ENCODE data around the gene R3HDM1.
"Not testable (repeated sequence)": the region's sequence is repeated elsewhere in the genome, so short reads cannot be mapped to it uniquely, and the experiment has no call there.

DNA sequence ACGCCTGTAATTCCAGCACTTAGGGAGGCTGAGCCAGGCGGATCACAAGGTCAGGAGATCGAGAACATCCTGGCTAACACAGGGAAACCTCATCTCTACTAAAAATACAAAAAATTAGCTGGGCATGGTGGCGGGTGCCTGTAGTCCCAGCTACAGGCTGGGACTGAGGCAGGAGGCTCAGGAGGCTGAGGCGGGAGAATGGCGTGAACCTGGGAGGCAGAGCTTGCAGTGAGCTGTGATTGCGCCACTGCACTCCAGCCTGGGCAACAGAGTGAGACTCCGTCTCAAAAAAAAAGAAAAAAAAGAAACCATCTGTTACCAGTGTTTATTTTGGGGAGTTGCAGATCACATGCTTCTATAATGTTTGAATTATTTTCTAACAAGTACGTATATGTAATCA lies 183.8 kb downstream of the R3HDM1 start:
- TF ChIP-seq SUZ12 (IDR thresholded peaks at IDR 0.05; ENCODE audit: extremely low read depth, insufficient read depth, insufficient read length); ZNF274 (IDR thresholded peaks at IDR 0.05; ENCODE audit: low read depth, low read length); YY1 (IDR thresholded peaks at IDR 0.05; ENCODE audit: insufficient read depth, insufficient read length): not testable (repeated sequence)

All from NT2/D1 (cell line).